Measurements from ENCODE around the gene MTHFSD.

MTHFSD gene

GRCh38 chr16:86597880-86598606 lies 43.0 kb upstream of the MTHFSD start:
- TF ChIP-seq CTCF (conservative IDR thresholded peaks at IDR 0.05; ENCODE audit: low read depth, low read length), result no peak
- no peak for DNase-seq (ENCODE audit: low read depth)
- no peak overlapping the region for H3K4me3 ChIP-seq (ENCODE audit: low read length)

GRCh38 chr16:86597126-86597879 lies 42.3 kb upstream of the MTHFSD start:
- no peak overlapping the region for H3K4me3 ChIP-seq (ENCODE audit: low read length)
- no peak for TF ChIP-seq CTCF (conservative IDR thresholded peaks at IDR 0.05; ENCODE audit: low read depth, low read length)
- DNase-seq (ENCODE audit: low read depth), result no peak

- no peak for TF ChIP-seq CTCF (conservative IDR thresholded peaks at IDR 0.05; ENCODE audit: low read depth, low read length)
- DNase-seq (ENCODE audit: low read depth), result no peak
- no peak overlapping the region for H3K4me3 ChIP-seq (ENCODE audit: low read length)
Measured at GRCh38 chr16:86595983-86596605, 41.1 kb upstream of the MTHFSD start.

- H3K4me3 ChIP-seq (ENCODE audit: low read length), result no peak overlapping the region
- DNase-seq (ENCODE audit: low read depth), result no peak
- TF ChIP-seq CTCF (conservative IDR thresholded peaks at IDR 0.05; ENCODE audit: low read depth, low read length), result no peak
Measured at GRCh38 chr16:86594721-86595120, 39.7 kb upstream of the MTHFSD start.

GRCh38 chr16:86593913-86594620 lies 39.0 kb upstream of the MTHFSD start:
- H3K4me3 ChIP-seq (ENCODE audit: low read length), result no peak overlapping the region
- DNase-seq (ENCODE audit: low read depth), result no peak
- TF ChIP-seq CTCF (conservative IDR thresholded peaks at IDR 0.05; ENCODE audit: low read depth, low read length), result no peak

GRCh38 chr16:86591270-86591669 lies 36.2 kb upstream of the MTHFSD start:
- no peak for TF ChIP-seq CTCF (conservative IDR thresholded peaks at IDR 0.05; ENCODE audit: low read depth, low read length)
- DNase-seq (ENCODE audit: low read depth), result no peak
- H3K4me3 ChIP-seq (ENCODE audit: low read length), result no peak overlapping the region
